Epithelial cell of umbilical artery (primary cell): ENCODE results near the gene CGGBP1. TPM values are rescaled to one million over a fixed set of nuclear protein-coding genes. Genes with fewer than 3 reads are reported as not detected.

Source experiments
- total RNA-seq: library from RNA; depleted of rRNA; stranded (reverse); fragments of >200 nt; gene quantifications from 2 replicates; pipeline ENCODE4 v1.2.3, GENCODE V29; 2014

The CGGBP1 gene
- total RNA-seq, result 52.6 and 68.7 TPM in 2 replicates

DNA sequence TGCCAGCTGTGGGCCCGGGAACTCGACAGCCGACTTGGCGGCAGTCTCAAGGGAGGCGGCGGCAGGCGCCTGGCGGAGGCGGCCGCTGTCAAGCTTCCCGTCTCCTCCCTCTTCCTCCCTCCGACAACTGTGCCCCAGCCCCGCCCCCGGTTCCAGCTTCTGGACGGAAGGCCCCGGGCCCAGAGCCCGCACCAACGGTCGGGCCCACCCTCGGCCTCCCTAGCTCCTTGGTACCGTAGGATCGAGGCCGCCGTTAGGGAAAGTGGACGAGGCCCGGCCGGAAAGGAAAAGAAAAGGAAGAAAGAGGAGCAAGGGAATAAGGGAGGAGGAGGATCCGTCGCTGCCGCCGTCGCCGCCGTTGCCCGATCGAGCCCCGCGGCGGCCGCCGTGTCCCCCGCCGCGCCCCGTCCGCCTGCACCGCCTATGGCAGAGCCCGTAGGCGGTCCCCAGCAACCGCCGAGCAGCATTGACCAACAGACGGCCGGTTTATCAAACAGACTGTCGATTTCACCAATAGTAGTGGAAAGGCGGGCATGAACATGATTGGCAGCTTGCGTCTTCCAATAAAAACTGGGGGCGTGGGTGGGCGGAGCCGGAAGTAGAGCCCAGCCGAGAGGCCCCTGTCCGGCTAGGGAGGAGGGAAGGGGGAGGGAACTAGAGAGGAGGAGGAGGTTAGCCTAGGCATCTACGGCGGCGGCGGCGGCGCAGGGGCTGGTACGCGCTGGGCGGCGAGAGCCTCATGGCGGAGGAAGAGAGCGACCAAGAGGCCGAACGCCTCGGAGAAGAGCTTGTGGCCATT is at the start of gene CGGBP1, which contains the start of gene ZNF654:
TSS of gene CGGBP1 (minus strand) at position 425 of the 799 bp plus-strand sequence. CDS start 3,029 bp downstream, outside the sequence.
TSS of gene ZNF654 (plus strand) at position 675 of the 799 bp plus-strand sequence. CDS start at position 740, 65 bp downstream.

Other genes with a start within 250 kb of the CGGBP1 start
- 14.6 and 19.6 TPM in 2 replicates for gene ZNF654, start 250 bp upstream of the CGGBP1 start, total RNA-seq
- gene C3orf38, start 91.0 kb upstream of the CGGBP1 start, total RNA-seq, result 21.1 and 28.4 TPM in 2 replicates